Breast epithelium (tissue), 4 donors: ENCODE results near the gene OST4. TPM values are rescaled to one million over a fixed set of nuclear protein-coding genes. Genes with fewer than 3 reads are reported as not detected.

Experiments used
- DNase-seq, 2 donors: peaks; one replicate each; pipeline ENCODE4 v3.0.0-alpha.2; 2019; ENCODE audit warnings: low spot score in 2 of 2
- H3K27ac ChIP-seq, 2 donors: fragments of 200-600 bp; sonication (generic) in 1 of 2; one replicate each; pipeline ENCODE4 v1.5.1; 2016 to 2019; ENCODE audit warnings: mild to moderate bottlenecking in 1 of 2
- H3K27me3 ChIP-seq, 2 donors: fragments of 200-600 bp; sonication (generic) in 1 of 2; one replicate each; pipeline versions ENCODE4 v1.5.1 to v1.6.0; 2017 to 2019; ENCODE audit warnings: control low read depth in 1 of 2, mild to moderate bottlenecking in 1 of 2
- H3K36me3 ChIP-seq: fragments of 200-600 bp; one replicate; pipeline ENCODE4 v1.5.1; 2019
- H3K4me1 ChIP-seq, 2 donors: fragments of 200-600 bp; sonication (generic); one replicate each; pipeline ENCODE4 v1.5.1; 2016 to 2019; ENCODE audit warnings: control low read depth in 1 of 2
- H3K4me3 ChIP-seq, 3 donors: fragments of 200-600 bp; sonication (generic); 1 replicate in 2 of 3; 2 replicates in 1 of 3; pipeline ENCODE4 v1.5.1; 2016 to 2019; ENCODE audit warnings: mild to moderate bottlenecking in 3 of 3, moderate library complexity in 2 of 3
- H3K9me3 ChIP-seq, 2 donors: fragments of 200-600 bp; sonication (generic) in 1 of 2; one replicate each; pipeline ENCODE4 v1.5.1; 2016 to 2019; ENCODE audit warnings: control low read depth in 1 of 2
- POLR2A ChIP-seq: fragments of 450-650 bp; IDR thresholded peaks from one replicate; pipeline ENCODE4 v1.6.1; 2016; ENCODE audit warnings: antibody characterized with exemption, mild to moderate bottlenecking, moderate library complexity
- POLR2AphosphoS5 ChIP-seq, 3 donors: sonication (generic); formaldehyde crosslinking; IDR thresholded peaks; one replicate each; pipeline ENCODE4 v1.6.1; 2017; ENCODE audit warnings: antibody characterized with exemption in 3 of 3
- intact Hi-C: fragments of 100-400 bp; cut with DNase I; formaldehyde crosslinking; loops from one replicate; pipeline ENCODE4 v1.15.1; 2023; ENCODE audit warnings: low total_unique reads
- total RNA-seq, 3 donors: library from RNA; depleted of rRNA; stranded (reverse); fragments of >200 nt; gene quantifications; one replicate each; pipeline ENCODE4 v1.1.0, GENCODE V29; 2016
- TF ChIP-seq, protein P1 (sequence below), 3 donors: fragments of 450-650 bp; IDR thresholded peaks; one replicate each; pipeline ENCODE4 v1.5.1; 2016 to 2017; ENCODE audit warnings: antibody characterized with exemption in 3 of 3, mild to moderate bottlenecking in 3 of 3, moderate library complexity in 3 of 3

The OST4 gene
- total RNA-seq, 3 donors from 2014 or later: 271 to 309 (median 281) TPM

DNA sequence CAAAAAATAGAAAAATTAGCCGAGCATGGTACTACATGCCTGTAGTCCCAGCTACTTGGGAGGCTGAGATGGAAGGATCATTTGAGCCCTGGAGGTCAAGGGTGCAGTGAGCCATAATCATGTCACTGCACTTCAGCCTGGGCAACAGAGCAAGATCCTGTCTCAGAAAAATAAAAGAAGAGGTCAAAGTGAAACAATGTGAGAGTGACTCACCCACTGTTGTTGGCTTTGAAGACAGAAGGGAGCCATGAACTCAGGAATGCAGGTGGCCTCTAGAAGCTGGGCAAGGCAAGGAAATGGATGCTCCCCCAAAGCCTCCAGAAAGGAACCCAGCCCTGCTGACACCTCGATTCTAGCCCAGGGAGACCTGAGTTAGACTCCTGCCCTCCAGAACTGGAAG is 42.4 kb downstream of the OST4 start:
- Histone ChIP-seq H3K36me3 (no peaks in the 10 kb centered on the region), H3K4me1 (peaks cover 0 to 5% of the 10 kb centered on the region in 2 donors), H3K27me3 (no peaks in the 10 kb centered on the region), H3K27ac (no peak overlapping the region), H3K9me3 (no peaks in the 10 kb centered on the region), H3K4me3 (no peak overlapping the region)
- TF ChIP-seq POLR2AphosphoS5 (IDR thresholded peaks at IDR 0.05) (no peak), POLR2A (no peak)
- TF ChIP-seq, protein P1, sequence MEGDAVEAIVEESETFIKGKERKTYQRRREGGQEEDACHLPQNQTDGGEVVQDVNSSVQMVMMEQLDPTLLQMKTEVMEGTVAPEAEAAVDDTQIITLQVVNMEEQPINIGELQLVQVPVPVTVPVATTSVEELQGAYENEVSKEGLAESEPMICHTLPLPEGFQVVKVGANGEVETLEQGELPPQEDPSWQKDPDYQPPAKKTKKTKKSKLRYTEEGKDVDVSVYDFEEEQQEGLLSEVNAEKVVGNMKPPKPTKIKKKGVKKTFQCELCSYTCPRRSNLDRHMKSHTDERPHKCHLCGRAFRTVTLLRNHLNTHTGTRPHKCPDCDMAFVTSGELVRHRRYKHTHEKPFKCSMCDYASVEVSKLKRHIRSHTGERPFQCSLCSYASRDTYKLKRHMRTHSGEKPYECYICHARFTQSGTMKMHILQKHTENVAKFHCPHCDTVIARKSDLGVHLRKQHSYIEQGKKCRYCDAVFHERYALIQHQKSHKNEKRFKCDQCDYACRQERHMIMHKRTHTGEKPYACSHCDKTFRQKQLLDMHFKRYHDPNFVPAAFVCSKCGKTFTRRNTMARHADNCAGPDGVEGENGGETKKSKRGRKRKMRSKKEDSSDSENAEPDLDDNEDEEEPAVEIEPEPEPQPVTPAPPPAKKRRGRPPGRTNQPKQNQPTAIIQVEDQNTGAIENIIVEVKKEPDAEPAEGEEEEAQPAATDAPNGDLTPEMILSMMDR (IDR thresholded peaks at IDR 0.05): no peak
- intact Hi-C loops: no loop called here
- no peak for DNase-seq

GRCh38 chr2:27027211-27027651 is 44.2 kb downstream of the OST4 start:
- Histone ChIP-seq H3K4me3 (no peak overlapping the region), H3K27me3 (no peaks in the 10 kb centered on the region), H3K9me3 (no peaks in the 10 kb centered on the region), H3K36me3 (no peaks in the 10 kb centered on the region), H3K27ac (no peak overlapping the region), H3K4me1 (no peaks in the 10 kb centered on the region)
- no peak for TF ChIP-seq POLR2A
- TF ChIP-seq, protein P1 (IDR thresholded peaks at IDR 0.05): no peak
- intact Hi-C loops: no loop called here
- no peak for DNase-seq

DNA sequence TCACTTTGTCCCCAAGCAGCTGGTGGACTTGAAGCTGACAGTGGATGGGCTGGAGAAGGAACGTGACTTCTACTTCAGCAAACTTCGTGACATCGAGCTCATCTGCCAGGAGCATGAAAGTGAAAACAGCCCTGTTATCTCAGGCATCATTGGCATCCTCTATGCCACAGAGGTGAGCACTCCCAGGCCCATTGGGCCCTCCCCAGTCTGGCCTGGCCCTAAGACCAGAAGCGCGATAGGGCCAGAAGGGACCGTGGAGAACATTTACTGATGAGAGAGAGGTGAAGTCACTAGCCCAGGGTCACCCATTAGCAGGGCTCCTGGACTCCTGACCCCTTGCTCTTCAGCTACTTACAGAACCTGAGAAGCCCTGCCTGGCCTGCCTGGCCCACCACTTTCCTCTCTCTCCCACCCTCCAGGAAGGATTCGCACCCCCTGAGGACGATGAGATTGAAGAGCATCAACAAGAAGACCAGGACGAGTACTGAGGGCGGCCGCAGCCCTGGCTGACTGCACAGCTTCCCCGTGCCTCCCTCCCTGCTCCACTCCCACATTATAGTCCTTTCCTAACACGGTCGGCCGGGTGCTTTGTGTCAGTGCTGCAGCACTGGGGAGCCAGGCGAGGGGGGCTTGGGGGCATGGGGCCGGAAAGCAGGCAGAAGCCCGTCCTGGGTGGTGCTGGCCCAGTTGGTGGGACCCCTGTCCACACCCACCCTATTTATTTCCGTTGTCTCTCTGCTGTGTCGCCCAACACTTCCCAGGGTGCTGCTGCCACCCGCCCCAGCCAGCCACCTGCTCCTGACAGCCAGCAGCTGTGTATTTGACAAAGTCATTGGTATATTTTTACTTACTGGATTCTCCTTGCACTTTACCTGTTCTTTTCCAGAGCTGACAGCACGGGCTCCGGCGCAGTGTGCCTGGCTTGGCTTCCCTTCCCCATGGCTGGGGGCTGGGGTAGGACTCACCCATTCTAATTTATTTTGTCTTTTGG is 45.3 kb downstream of the OST4 start:
- TF ChIP-seq POLR2AphosphoS5 (IDR thresholded peaks at IDR 0.05) (no peak), POLR2A (no peak)
- TF ChIP-seq, protein P1 (IDR thresholded peaks at IDR 0.05): no peak
- no peaks in the 10 kb centered on the region for H3K36me3 ChIP-seq
- H3K27me3 ChIP-seq: no peaks in the 10 kb centered on the region
- no peaks in the 10 kb centered on the region for H3K4me1 ChIP-seq
- intact Hi-C loops: no loop called here
- DNase-seq: no peak
- no peak overlapping the region for H3K27ac ChIP-seq
- no peak overlapping the region for H3K4me3 ChIP-seq
- H3K9me3 ChIP-seq: no peaks in the 10 kb centered on the region

- H3K27ac ChIP-seq: no peak overlapping the region
- H3K36me3 ChIP-seq: no peaks in the 10 kb centered on the region
Measured at GRCh38 chr2:27025281-27025800, 46.1 kb downstream of the OST4 start.

More at GRCh38 chr2:27025281-27025800, 46.1 kb downstream of the OST4 start:
- TF ChIP-seq POLR2A (no peak), POLR2AphosphoS5 (IDR thresholded peaks at IDR 0.05) (no peak)
- TF ChIP-seq, protein P1 (IDR thresholded peaks at IDR 0.05): no peak
- Histone ChIP-seq H3K4me3 (no peak overlapping the region), H3K4me1 (peaks cover 0 to 7% of the 10 kb centered on the region in 2 donors), H3K9me3 (no peaks in the 10 kb centered on the region), H3K27me3 (no peaks in the 10 kb centered on the region)
- intact Hi-C loops: no loop called here
- no peak for DNase-seq
